Measurements from ENCODE around the gene ADAM8. TPM values are rescaled to one million over a fixed set of nuclear protein-coding genes. Genes with fewer than 3 reads are reported as not detected.

ADAM8 gene
- total RNA-seq, 3 donors from 2014 or later (not counting 1 experiment from before 2014, with no cell fraction given), result 357 to 682 (median 425) TPM

- Mint-ChIP-seq H3K27me3 (ENCODE audit: low read depth in 2 of 2) (no peaks in the 10 kb centered on the region), H3K4me3 (no peak overlapping the region), H3K36me3 (no peaks in the 10 kb centered on the region), H3K9me3 (no peaks in the 10 kb centered on the region), H3K27ac (peak overlapping the region in 1 of 2 donors; percentile 29), H3K4me1 (peaks cover 4 to 23% of the 10 kb centered on the region in 2 donors)
- H3K27me3 ChIP-seq (ENCODE audit: control insufficient read depth, insufficient read depth, low read length), result no peaks in the 10 kb centered on the region
- 95% methylated on average over 25 of the region's 25 CpGs for WGBS (ENCODE audit: insufficient coverage)
- H3K36me3 ChIP-seq (ENCODE audit: control insufficient read depth, insufficient read depth, low read length), result peaks cover 61% of the 10 kb centered on the region
- TF ChIP-seq CTCF (IDR thresholded peaks at IDR 0.05), result no peak
- no peak for ATAC-seq
- peaks cover 51% of the 10 kb centered on the region for H3K4me1 ChIP-seq (ENCODE audit: control insufficient read depth, insufficient read depth, low read length)
- H3K27ac ChIP-seq (ENCODE audit: low read length), result no peak overlapping the region
- no peaks in the 10 kb centered on the region for H3K9me3 ChIP-seq (ENCODE audit: control insufficient read depth, insufficient read depth, low read length)
- DNase-seq, result no peak
- intact Hi-C loops (cut with micrococcal nuclease), result no loop called here
- H3K4me3 ChIP-seq (ENCODE audit: low read length), result no peak overlapping the region
Observed at GRCh38 chr10:133272964-133273420, 3.7 kb downstream of the ADAM8 start.

GRCh38 chr10:133272301-133272963, 4.2 kb downstream of the ADAM8 start:
- Mint-ChIP-seq H3K36me3 (no peaks in the 10 kb centered on the region), H3K9me3 (no peaks in the 10 kb centered on the region), H3K4me3 (no peak overlapping the region), H3K27ac (no peak overlapping the region), H3K4me1 (peaks cover 0 to 18% of the 10 kb centered on the region in 2 donors), H3K27me3 (ENCODE audit: low read depth in 2 of 2) (no peaks in the 10 kb centered on the region)
- peaks cover 66% of the 10 kb centered on the region for H3K36me3 ChIP-seq (ENCODE audit: control insufficient read depth, insufficient read depth, low read length)
- peaks cover 46% of the 10 kb centered on the region for H3K4me1 ChIP-seq (ENCODE audit: control insufficient read depth, insufficient read depth, low read length)
- H3K4me3 ChIP-seq (ENCODE audit: low read length), result no peak overlapping the region
- ATAC-seq (no peak), DNase-seq (no peak)
- TF ChIP-seq CTCF (IDR thresholded peaks at IDR 0.05), result no peak
- no peaks in the 10 kb centered on the region for H3K9me3 ChIP-seq (ENCODE audit: control insufficient read depth, insufficient read depth, low read length)
- WGBS (ENCODE audit: insufficient coverage), result 86% methylated on average over 27 of the region's 29 CpGs
- intact Hi-C loops (cut with micrococcal nuclease), result no loop called here
- H3K27ac ChIP-seq (ENCODE audit: low read length), result no peak overlapping the region
- no peaks in the 10 kb centered on the region for H3K27me3 ChIP-seq (ENCODE audit: control insufficient read depth, insufficient read depth, low read length)

- Mint-ChIP-seq H3K27me3 (ENCODE audit: low read depth in 2 of 2) (no peaks in the 10 kb centered on the region), H3K36me3 (no peaks in the 10 kb centered on the region), H3K4me3 (no peak overlapping the region), H3K9me3 (no peaks in the 10 kb centered on the region), H3K4me1 (peaks cover 0 to 17% of the 10 kb centered on the region in 2 donors), H3K27ac (no peak overlapping the region)
- DNase-seq, result no peak
- no peak for TF ChIP-seq CTCF (IDR thresholded peaks at IDR 0.05)
- H3K27me3 ChIP-seq (ENCODE audit: control insufficient read depth, insufficient read depth, low read length), result no peaks in the 10 kb centered on the region
- no peak overlapping the region for H3K4me3 ChIP-seq (ENCODE audit: low read length)
- 88% methylated on average over 35 of the region's 35 CpGs for WGBS (ENCODE audit: insufficient coverage)
- no peaks in the 10 kb centered on the region for H3K9me3 ChIP-seq (ENCODE audit: control insufficient read depth, insufficient read depth, low read length)
- intact Hi-C loops (cut with micrococcal nuclease), result no loop called here
- no peak for ATAC-seq
- H3K27ac ChIP-seq (ENCODE audit: low read length), result no peak overlapping the region
- peaks cover 73% of the 10 kb centered on the region for H3K36me3 ChIP-seq (ENCODE audit: control insufficient read depth, insufficient read depth, low read length)
- H3K4me1 ChIP-seq (ENCODE audit: control insufficient read depth, insufficient read depth, low read length), result peaks cover 39% of the 10 kb centered on the region
Observed at GRCh38 chr10:133271521-133272300, 5.0 kb downstream of the ADAM8 start.

Measured in natural killer cell (primary cell).